SW480 (cell line): ENCODE measurements around the gene GALNTL6.
A peak's percentile ranks its signal among the peaks of the same experiment; 100 is the strongest.

Experiments
- DNase-seq: peaks from one replicate; pipeline ENCODE4 v3.0.0-alpha.2; 2016; ENCODE audit warnings: low spot score

The GALNTL6 gene

DNA sequence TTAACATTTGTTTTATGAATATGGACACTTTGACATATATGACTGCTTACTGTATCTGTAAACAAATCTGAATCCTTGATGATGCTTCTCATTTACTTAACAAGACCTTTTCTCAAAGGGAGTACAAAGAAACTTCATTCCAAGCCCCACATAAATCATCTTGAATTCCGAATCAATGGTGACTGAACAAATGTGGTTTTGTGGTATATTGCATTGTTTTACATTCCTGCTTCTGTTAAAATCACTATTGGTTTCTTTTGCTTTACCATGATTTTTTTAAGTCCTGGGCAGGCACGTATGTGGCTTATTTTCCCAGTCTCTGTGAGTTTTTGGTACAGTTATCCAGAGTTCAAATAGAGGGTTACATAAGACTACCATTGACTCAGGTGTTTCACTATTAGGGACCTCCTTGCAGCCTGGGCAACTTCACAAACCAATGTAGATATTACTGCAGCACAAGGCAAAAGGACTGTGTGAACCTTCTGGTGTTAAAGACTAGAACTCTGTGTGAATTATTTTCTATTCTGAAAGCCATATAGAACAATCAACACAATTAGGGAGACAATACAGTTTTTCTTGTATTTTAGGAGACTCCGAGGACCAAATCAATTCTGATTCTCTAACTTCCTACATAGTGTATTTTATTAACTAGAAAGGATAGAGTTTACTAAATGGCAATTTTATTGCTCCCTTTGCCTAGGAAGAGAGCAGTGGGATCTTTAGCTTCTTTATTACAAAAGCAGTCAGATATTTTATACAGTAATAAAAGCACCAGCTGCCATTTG is 196.4 kb downstream of the GALNTL6 start:
- no peak for DNase-seq

DNA sequence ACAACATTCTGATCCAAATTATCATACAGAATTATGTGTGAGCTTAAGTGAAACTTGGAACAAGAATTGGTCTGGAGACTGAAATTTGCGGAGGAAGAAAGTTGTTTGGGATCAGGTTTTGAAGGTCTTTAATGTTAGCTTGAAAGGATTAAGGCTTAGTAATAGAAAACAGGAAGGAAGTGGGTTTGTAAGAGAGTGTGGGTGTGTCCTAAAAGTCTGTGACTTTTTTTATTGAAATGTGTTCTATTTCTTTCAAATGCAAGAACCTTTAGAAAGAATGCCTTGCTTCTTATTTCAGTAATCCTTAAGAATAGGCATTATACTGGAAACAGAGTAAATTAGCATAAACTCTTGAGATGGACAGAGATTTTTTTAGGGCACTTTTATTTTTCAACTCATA is 198.0 kb downstream of the GALNTL6 start:
- DNase-seq: no peak

DNA sequence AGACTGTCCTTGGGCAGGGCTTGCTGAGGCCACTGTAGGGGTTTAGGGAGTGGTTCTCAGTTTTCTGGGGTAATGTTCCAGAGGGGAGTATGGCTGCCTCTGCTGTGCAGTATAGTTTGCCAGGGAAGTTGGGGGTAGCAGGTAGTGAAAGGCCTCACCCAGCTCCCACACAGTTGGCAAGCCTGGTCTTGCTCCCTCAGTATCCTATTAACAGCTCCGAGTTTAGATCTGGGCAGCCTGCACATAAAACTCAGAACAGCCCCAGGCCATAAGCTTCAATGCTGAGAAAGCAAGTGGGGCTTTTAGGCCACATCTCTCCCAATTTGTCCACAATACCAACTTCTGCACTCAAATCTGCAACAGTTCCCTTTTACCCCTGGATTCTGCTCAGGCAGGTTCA is 205.2 kb downstream of the GALNTL6 start:
- DNase-seq: no peak

DNA sequence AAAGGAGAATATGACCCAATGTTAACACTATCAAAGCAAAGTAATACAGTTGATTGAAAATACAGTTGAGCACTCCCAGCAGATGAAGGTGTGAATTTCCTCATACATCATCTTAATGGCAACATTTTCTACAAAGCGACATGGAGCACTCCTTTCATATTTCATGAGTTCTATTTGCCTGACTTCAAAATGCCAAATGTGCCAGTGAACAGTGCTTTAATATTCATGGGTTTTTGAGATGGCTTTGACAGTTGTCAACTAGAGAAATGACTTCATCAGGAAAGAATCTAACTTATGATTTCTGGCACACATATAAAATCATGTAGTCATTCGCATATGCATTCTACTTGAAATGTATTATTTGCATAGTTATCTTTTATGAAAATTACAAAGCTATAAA is 222.4 kb downstream of the GALNTL6 start:
- no peak for DNase-seq

DNA sequence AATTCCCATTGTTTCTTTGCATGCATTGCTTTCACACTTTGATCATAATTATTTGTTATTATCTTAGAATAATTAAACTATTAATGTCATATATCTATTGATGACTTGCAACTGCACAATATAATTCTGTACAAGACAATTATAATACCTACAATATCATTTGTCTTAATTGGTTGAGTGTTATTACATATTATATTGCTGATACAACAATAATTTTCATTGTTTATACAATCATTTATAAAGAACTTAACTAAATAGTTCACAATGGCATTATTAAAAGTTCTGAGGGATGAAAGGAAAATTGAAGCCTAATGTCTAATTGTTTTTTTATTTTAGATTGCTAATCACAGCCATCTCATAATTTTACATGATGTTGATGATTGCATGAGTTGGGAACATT is 227.6 kb downstream of the GALNTL6 start:
- DNase-seq: no peak

DNA sequence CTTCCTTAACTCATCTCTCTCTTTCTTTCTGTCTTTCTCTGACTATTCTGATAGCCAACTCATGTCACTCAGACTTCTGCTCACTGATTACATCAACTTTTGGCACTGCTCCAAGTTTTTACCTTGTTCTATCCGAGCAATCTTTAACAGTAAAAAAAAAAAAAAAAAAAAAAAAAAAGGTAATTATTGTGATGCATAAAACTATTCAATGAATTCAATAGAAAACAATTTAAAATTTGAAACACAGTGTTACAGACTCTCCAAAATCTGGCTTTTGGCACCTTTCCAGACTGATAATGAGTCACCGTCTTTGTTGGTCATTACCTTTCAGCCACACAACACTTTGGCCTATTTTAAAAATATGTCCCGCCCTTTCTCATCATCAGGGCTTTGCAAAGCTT is 229.5 kb downstream of the GALNTL6 start:
- DNase-seq: peak; percentile 13

DNA sequence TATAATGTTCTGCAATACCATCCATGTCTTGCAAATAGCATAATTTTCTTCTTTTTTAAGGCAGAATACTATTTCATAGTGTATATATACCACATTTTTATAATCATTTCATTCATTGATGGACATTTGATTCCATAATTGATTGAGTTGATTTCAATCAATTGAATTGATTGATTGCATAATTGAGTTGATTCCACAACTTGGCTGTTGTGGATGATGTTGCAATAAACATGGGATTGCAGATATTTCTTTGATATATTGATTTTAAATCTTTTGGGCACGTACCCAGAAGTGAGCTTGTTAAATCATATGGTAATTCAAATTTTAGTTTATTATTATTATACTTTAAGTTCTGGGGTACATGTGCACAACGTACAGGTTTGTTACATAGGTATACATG is 232.8 kb downstream of the GALNTL6 start:
- DNase-seq: no peak

DNA sequence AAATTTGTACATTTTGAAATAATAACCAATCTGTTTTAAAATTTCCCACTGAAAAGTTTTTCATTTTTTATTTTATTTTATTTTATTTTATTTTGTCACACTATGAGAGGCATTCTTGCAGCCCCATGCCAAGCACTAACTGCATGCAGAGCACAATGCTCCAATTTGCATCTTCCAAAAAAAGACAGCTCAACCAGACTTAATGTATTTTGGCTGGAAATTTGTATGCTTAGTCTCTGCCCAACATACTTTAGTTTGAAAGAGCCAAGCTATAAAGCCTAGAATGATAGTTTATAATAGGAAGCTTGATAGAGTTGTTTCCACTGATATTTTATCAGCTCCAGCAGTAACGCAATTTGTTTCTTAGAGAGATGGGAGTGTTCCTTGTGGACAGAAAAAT is 235.5 kb downstream of the GALNTL6 start:
- DNase-seq: no peak

DNA sequence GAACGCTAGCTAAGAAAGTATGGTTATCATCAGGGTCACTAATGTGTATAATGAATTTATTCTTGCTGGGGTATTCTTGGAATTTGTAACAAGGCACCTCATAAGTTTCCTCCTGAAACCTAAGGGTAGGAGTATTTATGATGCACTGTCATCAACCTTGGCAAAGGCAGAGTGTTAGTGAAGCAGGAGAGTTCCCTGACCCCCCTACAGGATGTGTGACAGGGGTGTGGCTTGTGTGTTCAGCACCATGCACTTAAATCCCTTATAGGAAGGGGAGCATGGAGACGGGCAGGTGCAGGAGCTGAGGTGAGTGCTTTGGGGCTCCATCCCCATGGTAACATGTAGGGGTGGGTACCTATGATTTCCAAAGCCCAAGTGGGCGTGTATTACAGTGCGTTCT is 237.7 kb downstream of the GALNTL6 start:
- no peak for DNase-seq

DNA sequence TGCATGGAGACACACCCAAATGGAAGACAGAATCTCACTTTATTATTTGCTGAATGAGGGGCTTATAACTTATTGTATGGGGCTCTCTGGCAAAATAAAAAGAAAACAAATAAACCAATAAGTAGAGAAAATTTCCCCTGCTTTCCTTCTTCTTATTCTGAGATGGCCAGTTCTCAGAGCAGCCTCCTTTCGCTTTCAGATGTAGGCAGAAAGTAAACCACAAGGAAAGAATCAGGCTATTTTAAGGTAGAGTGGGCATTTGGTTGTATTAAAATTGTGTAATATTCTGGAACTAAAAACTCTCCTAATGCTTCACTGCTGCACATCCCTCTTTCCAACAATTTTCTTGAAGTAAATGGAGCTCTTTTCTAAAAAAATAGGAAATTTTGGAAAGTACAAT is 241.8 kb downstream of the GALNTL6 start:
- DNase-seq: no peak

DNA sequence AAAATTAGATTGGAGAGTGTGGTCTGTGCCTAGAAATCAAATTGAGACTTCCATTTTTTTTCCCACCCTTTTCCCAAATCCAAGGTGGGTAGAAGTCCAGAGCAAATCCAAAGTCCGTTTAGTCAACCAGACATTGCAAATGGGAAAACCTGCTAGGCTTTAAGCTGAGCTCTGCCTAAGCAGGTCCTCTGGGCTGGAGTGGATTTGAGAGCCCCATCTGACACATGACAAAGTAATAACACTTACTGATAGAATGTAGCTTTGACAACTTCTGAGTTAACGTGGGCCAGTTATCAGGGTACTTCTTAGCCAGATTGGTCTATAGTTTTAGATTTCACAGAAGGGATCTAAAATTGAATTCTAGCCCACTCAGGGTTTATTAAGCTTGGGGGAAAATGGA is 242.3 kb downstream of the GALNTL6 start:
- DNase-seq: no peak

DNA sequence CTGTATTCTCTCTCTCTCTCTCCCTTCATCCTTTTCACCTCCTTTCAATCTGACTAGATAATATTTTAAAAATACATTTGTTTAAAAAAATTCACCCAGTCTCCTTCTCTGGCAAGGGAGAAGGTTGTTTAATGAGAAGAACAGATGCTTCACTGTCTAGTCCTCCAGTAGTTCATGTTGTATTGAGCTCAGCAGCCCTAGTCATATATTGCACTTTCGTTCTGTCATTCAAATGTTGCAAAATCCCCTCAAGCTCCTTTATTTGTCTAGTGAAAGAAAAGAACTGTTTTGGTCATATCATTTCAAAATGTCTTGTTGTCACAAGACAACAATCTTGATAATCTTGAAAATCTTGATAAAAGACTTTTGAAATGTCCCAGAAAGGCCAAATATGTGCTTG is 248.0 kb downstream of the GALNTL6 start:
- no peak for DNase-seq

DNA sequence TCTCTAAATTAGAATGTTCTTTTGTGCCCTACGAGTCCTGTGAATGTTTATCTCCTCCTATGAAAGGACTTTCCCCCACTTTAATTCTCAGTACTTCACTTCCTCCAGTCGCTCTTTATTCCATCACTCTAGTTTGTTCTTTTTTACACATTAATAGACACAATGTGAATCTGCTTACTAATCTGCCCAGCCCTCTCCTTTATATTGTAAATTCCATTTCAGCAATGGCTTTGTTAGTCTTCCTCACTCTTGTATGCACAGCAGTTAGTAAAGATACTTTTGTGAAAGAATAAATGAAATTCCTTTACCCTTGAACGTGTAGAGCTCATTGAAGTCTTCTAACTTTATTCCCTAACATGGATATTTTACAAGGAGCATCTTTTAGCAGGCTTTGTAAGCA is 255.3 kb downstream of the GALNTL6 start:
- no peak for DNase-seq

DNA sequence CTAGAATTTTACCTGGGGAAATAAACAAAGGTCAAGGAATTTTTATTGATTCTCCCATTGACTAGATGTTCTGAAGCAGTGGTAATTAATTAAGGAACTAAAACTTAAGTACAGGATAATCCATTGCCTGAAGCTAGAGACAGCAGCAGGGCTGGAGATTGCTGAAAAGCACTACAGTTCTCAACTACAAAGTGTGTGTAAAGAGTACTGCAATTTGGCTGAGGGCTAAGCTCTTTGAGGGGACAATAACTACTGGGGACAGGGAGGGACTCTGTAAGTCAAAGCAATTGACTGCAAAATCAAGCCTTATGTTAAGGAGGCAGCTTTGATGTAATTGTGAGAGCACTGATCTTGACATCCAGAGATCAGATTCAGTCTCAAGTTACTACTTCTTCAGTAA is 260.4 kb downstream of the GALNTL6 start:
- no peak for DNase-seq

DNA sequence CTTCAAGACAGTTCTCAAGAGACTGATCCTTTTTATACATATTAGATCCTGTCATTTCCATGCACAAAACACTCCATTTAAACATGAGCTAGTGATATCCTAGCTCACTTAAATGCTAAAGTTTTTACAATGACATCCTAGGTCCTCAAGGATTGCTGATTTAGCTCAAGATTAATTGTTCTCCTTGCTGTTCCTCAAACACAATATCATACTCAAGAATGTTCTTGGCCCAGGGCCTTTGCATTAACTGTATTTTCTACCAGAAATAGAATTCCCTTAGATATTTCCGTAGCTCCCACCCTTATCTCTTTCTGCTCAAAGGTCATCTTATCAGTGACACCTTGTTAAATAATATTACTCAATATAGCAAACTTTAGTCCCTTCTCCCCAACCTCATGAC is 270.1 kb downstream of the GALNTL6 start:
- DNase-seq: no peak

DNA sequence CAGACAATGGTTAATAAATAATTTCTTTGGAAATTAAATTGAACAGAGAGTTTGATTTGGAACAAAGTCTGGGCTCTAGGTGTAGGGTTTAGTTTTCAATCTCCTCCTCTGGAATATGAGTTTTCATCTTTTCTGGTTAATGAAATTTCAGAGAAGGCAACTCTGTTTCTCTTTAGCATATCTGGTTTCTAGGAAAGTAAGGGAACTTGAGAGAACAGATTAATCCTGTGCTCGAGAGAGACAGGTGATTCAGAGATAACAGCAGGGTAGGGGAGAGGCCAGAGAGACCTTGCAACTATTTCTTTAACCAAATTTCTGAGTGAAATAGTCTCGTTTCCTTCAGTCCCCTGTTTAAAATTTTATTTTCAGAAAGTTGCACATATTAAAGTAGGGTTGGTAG is 275.4 kb downstream of the GALNTL6 start:
- DNase-seq: no peak

DNA sequence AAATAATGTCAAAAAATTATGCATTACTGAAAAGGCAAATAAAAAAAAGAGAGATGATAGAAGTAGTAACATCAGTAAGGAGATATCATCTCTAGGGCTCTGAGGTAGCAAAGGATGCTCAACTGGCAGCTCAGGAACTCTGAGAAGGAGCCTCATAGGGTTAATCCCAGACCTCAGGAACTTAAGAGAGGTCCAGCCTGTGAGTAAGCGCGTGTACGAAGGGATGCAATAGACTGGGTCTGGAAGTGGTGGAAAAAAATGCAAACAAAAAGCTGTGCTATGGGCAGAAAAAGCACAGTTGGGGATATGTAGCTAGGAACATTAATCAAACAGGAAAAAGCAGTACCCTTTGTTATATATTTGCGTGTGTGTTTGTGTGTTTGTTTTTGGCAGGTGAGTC is 282.0 kb downstream of the GALNTL6 start:
- DNase-seq: no peak

DNA sequence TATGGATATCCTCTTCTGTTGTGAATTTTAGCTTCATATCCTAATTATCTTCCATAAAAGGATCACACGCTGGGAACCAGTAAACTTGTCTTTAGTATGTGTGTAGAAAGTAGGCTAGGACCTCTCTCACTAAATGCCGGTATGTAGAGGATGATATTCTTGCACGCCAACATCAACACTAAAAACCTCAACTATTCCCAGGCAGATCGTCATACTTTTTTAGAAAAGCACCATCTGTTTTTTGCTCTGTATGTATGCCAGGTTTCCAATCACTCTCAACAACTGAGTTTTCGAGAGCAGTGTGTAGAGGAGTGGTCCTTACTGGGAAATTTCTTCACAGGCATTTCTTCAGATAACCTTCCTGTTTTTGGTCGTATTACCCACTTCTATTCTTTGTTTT is 283.6 kb downstream of the GALNTL6 start:
- DNase-seq: no peak

DNA sequence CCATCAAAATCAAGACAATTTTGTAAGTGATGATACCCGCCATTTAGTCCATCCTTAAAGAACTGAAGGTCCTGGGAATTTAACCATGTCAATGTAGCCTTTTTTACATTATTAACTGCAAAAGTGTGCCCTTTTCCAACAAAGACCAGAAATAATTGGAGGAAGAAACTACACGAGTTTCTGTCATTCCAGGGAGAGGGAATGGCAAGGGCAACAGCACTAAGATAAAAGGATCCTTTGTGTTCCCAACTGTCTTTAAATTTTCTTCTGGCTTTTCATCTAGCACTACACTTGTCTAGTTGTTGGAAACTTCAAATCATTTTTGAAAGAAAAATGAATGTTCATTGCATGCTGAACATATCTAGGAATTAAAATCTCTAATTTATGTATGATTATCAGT is 286.2 kb downstream of the GALNTL6 start:
- no peak for DNase-seq

DNA sequence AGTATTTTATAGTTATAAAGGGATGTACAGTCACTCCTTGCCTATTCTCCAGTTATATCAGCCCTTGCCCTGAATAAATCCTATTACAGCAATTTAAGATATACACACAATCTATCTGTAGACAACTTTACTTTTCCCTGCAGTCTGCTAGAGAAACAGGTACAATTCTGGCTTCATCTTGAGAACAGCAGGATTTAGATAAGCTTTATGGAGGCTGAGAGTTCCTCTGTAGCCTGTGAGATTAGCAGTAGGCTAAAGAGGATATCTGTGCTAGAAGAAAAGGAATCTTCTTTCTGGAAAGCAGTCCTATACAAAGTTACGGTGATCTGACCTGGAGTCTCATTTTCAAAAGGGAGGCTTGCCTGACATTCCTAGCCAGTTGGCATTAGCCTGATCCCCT is 290.3 kb downstream of the GALNTL6 start:
- no peak for DNase-seq

DNA sequence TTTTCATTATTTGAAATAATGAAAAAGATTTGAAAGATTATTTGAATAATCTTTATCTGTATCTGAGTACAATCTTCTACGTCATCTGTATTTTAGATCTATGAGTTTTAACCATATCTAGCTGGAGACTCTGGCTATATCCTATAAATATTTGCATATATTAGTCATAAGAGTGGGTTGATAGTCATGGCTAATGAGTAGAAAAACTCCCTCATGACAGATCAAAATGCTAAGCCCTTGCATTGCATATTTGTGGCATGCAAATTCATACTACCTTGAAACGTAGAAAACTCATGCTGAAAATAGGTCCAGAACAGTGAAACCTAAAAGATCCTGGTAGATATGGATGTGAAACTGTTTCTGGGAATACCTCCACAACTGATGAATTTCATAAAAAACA is 291.3 kb downstream of the GALNTL6 start:
- no peak for DNase-seq

DNA sequence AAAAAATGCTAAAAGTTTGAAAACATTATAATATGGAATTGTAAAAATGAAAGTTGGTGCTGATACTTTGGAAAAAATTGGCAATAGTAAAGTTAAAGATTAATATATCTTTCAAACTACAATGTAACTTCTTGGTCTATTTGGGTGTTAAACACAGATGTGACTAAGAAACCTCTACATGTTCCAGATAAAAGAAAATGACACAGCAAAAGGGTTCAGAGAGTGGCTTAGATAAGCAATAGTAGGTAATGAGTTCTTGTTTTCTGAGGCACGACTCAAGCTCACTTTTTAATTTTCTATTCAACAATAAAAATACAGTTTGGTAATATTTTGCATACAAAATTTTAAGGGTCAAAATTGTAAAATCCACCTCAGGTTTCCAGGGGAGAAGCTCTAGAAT is 292.7 kb downstream of the GALNTL6 start:
- DNase-seq: no peak

DNA sequence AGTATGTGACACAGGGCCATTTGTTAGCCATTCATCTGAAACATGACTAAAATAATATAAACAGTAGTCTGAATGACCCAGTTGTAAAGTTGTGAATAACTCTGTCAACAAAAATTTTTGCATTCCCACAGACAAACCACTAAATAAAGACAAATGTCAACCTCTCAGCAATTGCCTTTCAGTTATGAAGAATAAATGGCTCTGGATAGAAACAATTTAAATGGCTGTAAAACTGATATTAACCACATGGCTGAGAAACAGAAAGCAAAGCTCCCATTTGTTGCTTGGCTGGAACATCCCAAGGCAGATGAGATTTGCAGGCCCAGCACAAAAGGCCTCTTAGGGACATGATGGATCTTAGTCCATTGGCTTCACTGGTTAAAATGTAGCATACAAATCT is 296.3 kb downstream of the GALNTL6 start:
- no peak for DNase-seq

DNA sequence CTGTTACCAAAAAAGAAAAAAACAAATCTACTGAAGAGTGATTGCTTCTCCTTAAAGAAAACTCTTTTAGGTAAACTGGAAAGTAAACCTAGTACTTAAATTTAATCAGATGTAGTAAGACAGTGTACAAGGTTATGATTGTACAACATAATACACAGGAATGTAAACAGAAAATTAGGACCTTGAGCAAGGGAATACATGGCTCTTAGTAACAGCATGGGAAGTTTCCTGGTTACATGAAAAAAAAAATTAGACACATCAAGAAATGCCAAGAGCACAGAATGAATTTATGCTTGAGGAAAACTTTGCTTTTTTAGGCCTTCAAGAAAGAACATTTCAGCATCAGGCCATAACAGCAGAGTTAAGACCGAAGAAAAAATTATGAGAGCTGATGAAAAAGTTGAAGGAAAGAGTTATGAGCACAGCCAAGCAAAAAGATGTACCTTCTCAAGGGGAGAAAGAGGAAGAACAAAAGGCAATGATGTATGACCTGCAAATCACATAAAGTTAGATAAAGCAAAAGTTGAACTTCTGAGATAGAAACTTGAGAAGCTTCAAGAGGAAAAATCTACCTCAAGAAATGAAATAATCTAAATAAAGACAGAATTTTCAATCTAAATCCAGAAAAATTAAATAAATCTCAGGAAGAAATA is 311.6 kb downstream of the GALNTL6 start:
- DNase-seq: no peak
